GM18951 (cell line): ENCODE data around the gene GAA.

Source experiments
- POLR2A ChIP-seq: IDR thresholded peaks from 4 replicates; pipeline ENCODE4 v1.6.1; 2011; ENCODE audit warnings: mild to moderate bottlenecking; ENCODE audit not compliant: insufficient read length, insufficient read depth; ENCODE audit errors: extremely low read depth
- in situ Hi-C: fragments of 300-500 bp; cut with MboI; formaldehyde crosslinking; loops from one replicate; pipeline ENCODE4 v1.12.0; 2022; ENCODE audit warnings: low sequenced_read_pairs, mixed read lengths, inconsistent platforms; ENCODE audit not compliant: unreplicated experiment

The GAA gene

GRCh38 chr17:80110927-80111701 is 9.7 kb downstream of the GAA start:
- in situ Hi-C loops = no loop called here
- no peak for TF ChIP-seq POLR2A

GRCh38 chr17:80111702-80112470 is 10.5 kb downstream of the GAA start:
- in situ Hi-C loops = no loop called here
- no peak for TF ChIP-seq POLR2A

- no peak for TF ChIP-seq POLR2A
- in situ Hi-C loops = no loop called here
Measured at GRCh38 chr17:80112471-80113032, 11.2 kb downstream of the GAA start.

- in situ Hi-C loops = no loop called here
- no peak for TF ChIP-seq POLR2A
Measured at GRCh38 chr17:80113033-80113484, 11.7 kb downstream of the GAA start.

- in situ Hi-C loops = no loop called here
- TF ChIP-seq POLR2A = no peak
Measured at GRCh38 chr17:80114758-80115157, 13.4 kb downstream of the GAA start.

GRCh38 chr17:80115159-80115558 is 13.8 kb downstream of the GAA start:
- TF ChIP-seq POLR2A = no peak
- in situ Hi-C loops = no loop called here

GRCh38 chr17:80116276-80116920 is 15.0 kb downstream of the GAA start:
- TF ChIP-seq POLR2A = no peak
- in situ Hi-C loops = no loop called here

- TF ChIP-seq POLR2A = no peak
- in situ Hi-C loops = no loop called here
Measured at GRCh38 chr17:80116921-80117380, 15.6 kb downstream of the GAA start.

- TF ChIP-seq POLR2A = no peak
- in situ Hi-C loops = no loop called here
Measured at GRCh38 chr17:80117491-80118401, 16.4 kb downstream of the GAA start.

GRCh38 chr17:80118601-80119270 is 17.4 kb downstream of the GAA start:
- no peak for TF ChIP-seq POLR2A
- in situ Hi-C loops = no loop called here

- in situ Hi-C loops = no loop called here
- no peak for TF ChIP-seq POLR2A
Measured at GRCh38 chr17:80119271-80119791, 17.9 kb downstream of the GAA start.
